ENCODE measurements around the gene CUL3.

GRCh38 chr2:224584111-224584784, 915 bp downstream of the CUL3 start:
- no peak for TF ChIP-seq POLR2A (IDR thresholded peaks at IDR 0.05; ENCODE audit: low read length)
- no peak for TF ChIP-seq GATA1 (IDR thresholded peaks at IDR 0.05; ENCODE audit: low read depth, low read length)

Measured in erythroblast (primary cell).